Measurements from ENCODE around the gene CNTN1.
"Not testable (repeated sequence)": the region's sequence is repeated elsewhere in the genome, so short reads cannot be mapped to it uniquely, and the experiment has no call there.

CNTN1 gene

DNA sequence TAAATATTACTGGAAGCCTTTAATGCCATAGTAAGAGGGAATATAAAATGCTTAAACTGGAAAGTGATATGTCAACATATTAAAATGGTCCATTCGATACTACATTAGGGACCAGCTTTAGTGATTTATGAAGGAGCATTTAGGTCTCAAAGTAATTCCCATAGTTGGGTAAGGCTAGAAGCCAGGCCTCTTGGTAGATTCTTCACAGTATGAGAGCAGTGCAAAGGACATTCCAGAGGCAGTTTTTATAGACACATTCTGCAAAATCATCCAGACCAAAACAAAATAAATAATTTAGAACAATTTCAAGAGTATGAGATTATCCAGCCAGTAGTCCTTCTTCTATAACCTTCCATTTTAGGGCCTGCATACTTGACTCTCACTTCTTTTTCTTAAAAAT lies 353.3 kb downstream of the CNTN1 start:
- no peak for DNase-seq (ENCODE audit: low spot score)

DNA sequence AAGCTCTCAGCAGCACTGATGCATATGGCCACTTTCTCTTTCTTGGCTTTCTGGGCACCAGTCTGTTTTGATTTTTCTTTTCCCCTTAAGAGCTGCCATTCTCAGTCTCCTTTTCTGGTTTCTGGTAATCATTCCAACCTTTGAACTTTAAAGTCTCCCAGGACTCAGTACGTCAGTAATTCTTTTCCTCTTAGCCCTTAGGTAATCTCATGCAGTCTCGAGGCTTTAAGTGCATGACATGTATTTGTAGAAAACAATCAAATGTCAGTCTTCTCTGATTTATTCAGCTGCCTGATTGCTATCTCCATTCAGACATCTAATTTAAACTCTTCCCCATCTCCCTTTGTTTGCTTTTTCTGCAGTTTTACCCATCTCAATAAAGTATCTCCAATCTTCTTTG lies 356.8 kb downstream of the CNTN1 start:
- no peak for DNase-seq (ENCODE audit: low spot score)

DNA sequence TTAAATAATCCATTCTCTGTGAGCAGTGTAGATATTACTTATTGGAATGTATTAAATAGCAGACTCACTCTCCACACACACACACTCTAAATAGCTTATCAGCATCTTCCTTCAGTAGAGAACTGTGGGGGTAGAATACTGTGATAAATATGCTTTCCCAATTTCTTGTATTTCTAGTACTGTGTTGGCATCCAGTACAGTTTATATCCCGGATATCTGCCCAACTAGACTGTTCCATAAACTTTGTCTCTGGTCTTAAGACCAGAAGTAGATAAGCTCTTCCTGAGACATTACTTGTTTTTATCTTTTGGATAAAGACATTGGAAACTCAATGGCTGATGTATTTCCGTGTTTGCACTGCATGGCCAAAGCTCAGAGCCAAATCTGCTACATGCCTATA lies 359.7 kb downstream of the CNTN1 start:
- DNase-seq (ENCODE audit: low spot score) = no peak

GRCh38 chr12:41052441-41052840 lies 360.2 kb downstream of the CNTN1 start:
- no peak for DNase-seq (ENCODE audit: low spot score)

- no peak for DNase-seq (ENCODE audit: low spot score)
Measured at GRCh38 chr12:41053046-41053445, 360.8 kb downstream of the CNTN1 start.

- no peak for DNase-seq (ENCODE audit: low spot score)
Measured at GRCh38 chr12:41055875-41056577, 363.8 kb downstream of the CNTN1 start.

DNA sequence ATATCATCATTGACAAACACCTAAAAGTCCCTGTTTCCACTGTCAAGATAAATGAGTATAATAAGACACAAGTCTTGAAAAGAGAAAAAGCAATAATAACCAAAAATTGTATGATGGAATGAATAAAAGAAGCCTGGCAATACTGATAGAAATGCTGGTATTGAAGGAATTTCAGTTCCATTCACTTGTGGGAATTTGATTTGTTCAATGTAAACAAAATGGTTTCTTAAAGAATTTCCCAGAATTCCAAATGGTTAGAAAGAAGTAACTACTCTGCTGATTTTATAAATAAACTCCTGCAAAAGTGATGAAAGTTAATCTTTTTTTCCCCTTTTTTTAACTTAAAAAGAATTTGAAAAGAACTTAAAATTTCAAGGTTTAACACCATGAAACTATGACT lies 366.0 kb downstream of the CNTN1 start:
- DNase-seq (ENCODE audit: low spot score) = no peak

DNA sequence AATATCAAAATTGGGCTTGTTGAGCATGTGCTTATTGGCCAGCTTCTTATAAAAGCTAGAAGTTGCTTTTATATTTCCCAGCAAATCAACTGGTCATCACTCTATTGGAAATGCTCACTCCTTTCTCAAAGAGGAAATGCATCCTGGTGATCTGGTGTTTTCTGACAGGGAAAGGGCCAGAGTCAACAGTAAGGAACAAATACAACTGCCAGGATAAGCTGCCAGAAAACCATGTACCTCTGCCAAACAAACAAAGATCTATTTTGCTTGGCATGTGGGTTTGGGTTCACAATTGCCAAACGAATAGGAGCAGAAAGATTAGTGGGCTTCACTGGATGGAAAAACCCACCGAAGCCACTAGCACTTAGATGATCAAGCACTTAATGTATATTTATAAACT lies 369.0 kb downstream of the CNTN1 start:
- DNase-seq (ENCODE audit: low spot score) = no peak

DNA sequence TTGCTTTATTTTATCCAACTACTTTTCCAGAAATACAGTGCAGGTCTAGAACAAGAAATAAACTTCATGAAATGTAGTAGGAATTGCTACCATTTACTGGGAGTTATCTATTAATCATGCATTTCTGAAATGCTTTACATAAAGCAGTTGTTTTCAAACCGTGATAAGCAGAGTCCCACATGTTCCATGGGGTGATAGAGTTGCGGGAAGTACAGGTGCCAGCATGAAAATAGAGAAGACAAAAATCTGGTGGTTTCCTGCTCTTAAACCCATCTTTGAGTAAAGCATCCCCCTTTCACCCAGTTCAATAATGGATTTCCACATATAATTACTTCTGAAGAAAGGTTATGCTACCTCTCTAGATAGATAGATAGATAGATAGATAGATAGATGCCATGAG lies 372.2 kb downstream of the CNTN1 start:
- DNase-seq (ENCODE audit: low spot score) = no peak

- DNase-seq (ENCODE audit: low spot score) = no peak
Measured at GRCh38 chr12:41067941-41068645, 375.9 kb downstream of the CNTN1 start.

DNA sequence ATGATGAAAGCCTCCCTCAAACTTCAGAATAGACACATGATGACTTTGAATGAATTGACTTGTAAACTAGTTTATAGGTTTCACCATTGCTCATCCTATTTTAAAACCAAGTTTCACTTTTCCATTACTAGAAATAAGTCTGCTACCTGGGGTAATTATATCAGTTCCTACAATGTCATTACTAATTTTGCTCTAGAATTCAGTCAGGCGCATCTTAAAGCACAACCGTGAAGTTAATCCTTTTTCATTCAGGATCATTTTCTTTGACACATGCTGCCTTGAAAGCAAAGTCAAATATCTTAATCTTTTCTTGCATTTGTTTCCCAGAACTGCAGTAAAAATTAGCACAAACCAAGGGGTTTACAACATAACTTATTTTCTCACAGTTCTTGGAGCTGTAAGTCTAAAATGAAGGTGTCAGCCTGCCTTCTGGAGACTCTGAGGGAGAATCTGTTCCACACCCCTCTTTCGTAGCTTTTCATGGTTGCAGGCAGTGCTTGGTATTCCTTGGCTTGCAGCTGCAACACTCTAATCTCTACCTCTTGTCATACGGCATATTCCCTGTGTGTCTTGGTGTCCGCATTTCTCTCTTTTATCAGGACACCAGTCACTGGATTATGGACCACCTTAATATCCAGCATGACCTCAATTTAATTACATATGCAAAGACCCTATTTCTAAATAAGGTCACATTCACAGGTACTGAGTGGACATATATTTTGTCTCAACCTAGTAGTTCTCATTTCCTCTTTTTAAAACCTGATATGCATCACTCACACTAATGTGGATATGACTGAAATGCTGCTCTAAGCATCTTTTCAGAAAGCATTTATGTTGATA lies 381.6 kb downstream of the CNTN1 start:
- DNase-seq (ENCODE audit: low spot score) = no peak

DNA sequence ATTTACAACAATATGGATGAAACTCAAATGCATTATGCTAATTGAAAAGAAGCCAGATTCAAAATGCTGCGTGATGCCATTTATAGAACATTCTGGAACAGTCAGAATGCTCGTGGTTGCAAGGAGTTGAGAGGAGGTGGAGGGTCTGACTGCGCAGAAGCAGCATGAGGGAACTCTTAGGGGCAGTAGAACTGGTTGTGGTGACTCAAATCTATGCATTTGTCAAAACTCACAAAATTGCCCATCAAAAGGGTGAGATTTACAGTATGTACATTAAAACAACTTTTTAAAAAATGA lies 382.2 kb downstream of the CNTN1 start:
- DNase-seq (ENCODE audit: low spot score) = no peak

GRCh38 chr12:41076114-41076513 lies 383.9 kb downstream of the CNTN1 start:
- no peak for DNase-seq (ENCODE audit: low spot score)

DNA sequence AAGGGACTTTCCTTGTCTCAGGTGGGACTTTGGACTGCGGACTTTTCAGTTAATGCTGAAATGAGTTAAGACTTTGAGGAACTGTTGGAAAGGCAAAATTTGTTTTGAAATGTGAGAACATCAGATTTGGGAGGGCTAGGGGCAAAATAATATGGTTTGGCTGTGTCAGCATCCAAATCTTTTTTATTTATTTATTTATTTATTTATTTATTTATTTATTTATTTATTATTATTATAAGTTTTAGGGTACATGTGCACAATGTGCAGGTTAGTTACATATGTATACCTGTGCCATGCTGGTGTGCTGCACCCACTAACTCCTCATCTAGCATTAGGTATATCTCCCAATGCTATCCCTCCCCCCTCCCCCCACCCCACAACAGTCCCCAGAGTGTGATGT lies 389.0 kb downstream of the CNTN1 start:
- DNase-seq (ENCODE audit: low spot score) = not testable (repeated sequence)

- no peak for DNase-seq (ENCODE audit: low spot score)
Measured at GRCh38 chr12:41089438-41089837, 397.2 kb downstream of the CNTN1 start.

DNA sequence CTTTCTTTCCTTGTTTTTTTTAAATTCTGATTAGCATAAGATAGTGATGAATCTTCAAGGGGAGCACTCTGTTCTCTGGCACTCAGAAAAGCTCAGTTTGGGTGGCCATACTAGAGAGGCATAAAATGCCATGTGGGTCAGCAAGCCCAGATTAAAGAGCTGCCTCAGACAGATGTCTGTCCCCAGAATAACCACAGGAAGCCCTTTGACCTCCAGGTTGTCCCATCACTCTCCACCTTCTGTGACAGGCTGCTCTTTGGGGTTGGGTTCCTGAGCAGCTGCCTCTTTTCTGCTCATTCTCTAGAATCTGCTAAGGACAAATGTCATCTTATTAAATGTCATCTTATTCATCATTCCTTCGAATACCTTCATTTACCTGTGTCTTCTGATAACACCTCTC lies 399.9 kb downstream of the CNTN1 start:
- no peak for DNase-seq (ENCODE audit: low spot score)

DNA sequence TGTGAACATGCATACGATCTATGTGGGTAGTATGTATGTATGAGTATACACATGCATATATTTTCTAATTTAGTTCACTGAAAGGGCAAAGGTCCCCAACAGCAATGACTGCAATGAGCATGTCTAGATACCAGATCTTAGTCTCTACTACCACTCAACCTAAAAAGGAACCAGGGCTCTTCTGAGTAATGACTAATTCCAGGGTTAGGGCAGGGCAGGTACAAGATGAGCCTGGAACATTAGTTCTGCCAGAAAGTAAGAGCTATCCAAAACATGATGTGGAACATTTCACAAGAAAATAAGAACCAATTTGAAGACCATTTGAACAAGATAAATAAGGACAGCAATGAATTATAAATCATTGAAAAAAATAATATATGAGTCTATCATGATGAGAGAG lies 404.6 kb downstream of the CNTN1 start:
- no peak for DNase-seq (ENCODE audit: low spot score)

GRCh38 chr12:41100572-41100971 lies 408.3 kb downstream of the CNTN1 start:
- no peak for DNase-seq (ENCODE audit: low spot score)

DNA sequence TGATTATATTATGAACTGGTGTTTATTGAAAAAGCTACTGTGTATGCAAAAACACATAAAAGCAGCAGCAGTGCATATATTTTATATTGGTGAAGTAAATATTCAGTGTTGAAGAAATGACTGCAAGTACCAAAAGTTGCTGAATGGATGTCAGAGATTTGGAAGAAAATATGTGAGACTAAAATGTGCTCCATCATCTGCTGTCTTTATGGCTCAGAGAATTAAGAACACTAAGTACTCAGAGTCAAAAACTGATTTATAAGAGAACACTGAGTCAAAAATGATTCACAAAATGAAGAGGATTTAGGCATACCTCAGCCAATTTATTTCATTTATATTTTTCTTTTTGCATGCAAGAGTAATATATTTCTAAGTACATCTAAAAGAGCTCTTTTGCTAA lies 409.6 kb downstream of the CNTN1 start:
- no peak for DNase-seq (ENCODE audit: low spot score)

DNA sequence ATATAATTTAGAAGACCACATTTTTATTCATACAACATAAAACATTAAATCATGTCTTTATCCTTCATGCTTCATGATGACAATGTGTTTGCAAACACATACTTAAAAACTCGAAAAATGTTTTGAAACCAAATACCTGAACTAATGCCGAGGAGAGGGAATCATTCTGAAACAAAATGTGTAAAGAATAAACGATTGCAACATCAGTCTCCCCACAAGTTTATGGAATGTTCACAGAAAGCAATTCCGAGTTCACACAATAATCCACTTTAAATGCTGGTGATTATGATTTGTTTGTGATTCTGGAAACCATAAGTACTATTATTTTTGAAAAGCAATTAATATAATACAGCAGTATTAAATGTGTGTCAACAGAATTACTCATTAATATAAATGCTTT lies 411.4 kb downstream of the CNTN1 start:
- no peak for DNase-seq (ENCODE audit: low spot score)

DNA sequence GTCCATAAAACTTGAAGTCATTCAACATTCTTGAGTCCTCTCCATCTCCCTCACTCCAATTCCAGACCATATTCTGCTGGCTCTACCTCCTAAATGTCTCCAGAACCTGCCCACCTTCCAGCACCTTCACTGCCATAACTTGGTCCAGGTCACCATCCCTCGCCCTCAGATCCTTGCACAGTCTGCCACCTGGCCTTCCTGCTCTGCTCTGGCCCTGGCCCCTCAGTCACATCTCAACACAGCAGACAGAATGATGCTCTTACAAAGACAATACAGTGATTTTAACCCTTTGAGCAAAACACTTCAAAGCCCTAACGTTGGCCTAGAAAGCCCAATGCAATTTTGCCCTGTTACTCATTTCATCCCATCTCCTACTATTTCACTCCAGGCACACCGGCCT lies 414.1 kb downstream of the CNTN1 start:
- no peak for DNase-seq (ENCODE audit: low spot score)

DNA sequence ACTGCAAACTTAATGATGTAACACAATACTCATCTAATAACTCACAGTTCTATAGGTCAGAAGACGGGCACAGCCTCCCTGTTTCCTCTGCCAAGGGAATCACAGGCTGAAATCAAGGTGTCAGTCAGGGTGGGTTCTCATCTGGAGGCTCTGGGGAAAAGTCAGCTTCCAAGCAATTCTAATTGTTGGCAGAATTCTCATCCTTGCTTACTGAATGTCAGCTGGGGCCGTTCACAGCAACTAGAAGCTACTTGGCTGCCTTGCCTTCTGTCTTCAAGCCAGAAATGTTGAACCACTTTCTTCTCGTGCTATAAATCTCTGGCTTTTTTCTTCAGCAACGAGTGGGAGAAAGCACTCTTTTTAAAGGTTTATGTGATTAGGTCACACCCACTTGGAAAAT lies 415.8 kb downstream of the CNTN1 start:
- DNase-seq (ENCODE audit: low spot score) = no peak

- DNase-seq (ENCODE audit: low spot score) = no peak
Measured at GRCh38 chr12:41112903-41113302, 420.7 kb downstream of the CNTN1 start.

Data from hematopoietic multipotent progenitor cell treated with erythropoietin and hydrocortisone succinate and interleukin-3 and kit ligand, for 15 days (in vitro differentiated cells).